8988T (cell line): ENCODE results near the gene KISS1R.
"Not testable (repeated sequence)": the region's sequence is repeated elsewhere in the genome, so short reads cannot be mapped to it uniquely, and the experiment has no call there.

ENCODE experiments used
- DNase-seq: peaks from one replicate; pipeline ENCODE4 v3.0.0; 2011

The KISS1R gene

DNA sequence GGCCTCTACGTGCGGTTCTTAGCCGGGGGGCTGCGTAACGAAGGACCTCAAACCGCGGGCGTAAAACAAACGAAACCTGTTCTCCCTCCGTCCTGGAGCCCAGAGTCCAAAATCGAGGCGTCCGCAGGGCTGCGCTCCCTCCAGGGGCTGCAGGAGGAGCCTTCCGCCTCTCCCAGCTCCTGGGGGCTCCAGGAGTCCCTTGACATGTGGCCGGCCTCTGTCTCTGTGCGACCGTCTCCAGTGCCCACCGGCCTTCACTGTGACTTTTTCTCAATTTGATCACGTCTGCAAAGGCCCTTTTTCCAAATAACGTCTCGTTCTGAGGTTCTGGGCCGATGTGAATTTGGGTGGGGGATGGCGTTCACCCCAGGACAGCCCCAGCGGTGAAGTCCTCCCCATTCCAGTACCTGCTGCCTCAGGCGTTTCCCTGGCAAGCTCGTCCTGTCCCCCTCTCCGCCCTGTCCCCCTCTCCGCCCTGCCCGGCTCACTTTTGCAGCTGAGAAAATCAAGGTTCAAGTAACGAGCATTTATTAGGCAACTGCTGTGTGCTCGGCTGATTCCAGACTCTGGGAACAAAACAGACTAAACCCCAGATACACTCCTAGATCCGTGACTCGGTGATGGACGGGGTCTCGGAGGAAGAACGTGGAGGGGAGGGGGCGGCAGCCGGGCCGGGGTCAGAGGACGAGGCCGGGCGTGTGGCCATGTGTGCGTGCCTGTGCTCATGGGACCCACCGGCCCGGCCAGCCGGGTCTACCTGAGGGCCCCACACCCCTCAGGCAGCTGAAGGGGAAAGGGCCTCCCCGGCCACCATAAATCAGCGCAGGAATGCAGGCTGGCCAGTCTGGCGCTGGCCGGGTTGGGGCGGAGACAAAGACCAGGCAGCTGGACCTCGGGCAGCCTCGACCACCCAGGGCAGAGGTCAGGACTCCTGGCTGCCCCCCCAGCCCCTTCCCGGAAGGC is 39.0 kb downstream of the KISS1R start:
- no peak for DNase-seq

DNA sequence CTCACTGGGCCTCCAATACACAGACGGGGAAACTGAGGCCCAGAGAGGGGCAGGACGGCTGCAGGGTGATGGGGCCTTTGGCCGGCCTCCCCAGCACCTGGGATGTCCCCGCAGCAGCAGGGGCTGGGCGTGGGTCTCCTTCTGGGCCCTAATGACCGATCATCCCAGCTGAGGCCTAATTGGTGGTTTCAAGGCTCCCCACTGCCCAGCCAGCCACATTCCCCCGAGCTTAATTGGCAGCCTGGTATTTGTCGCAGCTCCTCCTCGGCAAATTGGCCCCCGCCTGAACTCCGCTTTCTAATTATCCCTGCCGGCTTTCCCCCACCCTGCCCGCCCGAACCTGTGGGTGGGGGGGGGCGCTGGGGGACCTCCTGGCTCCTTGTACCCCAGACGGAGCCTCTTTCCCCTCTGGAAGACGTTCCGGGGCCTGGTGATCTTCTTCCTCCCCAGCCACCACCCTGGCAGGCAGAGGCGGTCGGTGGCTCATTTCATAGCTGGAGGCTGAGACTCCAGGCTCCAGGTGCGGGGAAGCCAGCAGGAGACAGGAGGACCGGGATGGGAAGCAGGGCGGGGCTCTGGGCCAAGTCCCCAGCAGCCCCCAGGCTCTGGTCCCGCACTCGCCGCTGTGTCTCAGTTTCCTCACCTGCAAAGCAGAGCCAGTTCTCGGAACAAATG is 39.8 kb downstream of the KISS1R start:
- DNase-seq: peak; percentile 83

DNA sequence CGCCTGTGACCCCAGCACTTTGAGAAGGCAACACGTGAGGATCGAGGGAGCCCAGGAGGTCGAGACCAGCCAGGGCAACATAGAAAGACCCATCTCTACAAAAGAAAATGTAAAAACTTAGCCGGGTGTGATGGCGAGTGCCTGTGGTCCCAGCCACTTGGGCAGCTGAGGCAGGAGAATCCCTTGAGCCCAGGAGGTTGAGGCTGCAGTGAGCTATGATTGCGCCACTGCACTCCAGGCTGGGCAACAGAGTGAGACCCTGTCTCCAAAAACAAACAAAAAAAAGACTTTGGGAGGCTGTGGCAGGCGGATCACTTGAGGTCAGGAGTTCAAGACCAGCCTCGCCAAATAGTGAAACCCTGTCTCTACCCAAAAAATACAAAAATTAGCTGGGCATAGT is 40.4 kb downstream of the KISS1R start:
- DNase-seq: not testable (repeated sequence)

DNA sequence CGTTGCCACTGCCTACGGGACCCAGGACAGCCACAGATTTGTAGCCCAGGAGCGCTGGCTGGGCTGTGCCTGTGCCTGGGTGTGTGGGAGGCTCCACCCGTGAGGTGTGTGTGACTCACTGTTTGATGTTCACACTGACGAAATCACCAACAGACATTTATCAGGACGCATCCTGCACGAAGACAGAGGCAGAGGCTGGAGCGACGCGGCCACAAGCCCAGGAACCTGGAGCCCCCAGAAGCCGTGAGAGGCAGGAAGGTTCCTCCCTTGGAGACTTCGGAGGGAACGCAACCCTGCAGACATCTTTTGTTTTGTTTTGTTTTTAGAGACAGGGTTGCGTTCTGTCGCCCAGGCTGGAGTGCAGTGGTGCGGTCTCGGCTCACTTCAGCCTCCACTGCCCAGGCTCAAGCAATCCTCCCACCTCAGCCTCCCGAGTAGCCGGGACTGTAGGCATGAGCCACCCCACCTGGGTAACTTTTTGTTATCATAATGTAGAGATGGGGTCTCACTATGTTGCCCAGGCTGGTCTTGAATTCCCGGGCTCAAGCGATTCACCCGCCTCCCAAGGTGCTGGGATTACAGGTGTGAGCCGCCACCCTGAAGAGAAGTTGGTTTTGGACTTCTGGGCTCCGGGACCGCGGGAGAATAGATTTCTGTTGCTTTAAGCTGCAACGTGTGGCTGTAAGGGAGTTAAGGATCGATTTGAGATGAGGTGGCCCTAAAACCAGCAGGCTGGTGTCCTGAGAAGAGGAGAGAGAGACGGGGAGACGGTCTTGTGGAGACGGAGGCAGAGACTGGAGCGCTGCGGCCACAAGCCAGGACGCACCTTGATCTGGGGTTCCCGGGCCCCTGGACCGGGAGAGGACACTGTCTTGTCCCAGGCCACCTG is 42.1 kb downstream of the KISS1R start:
- no peak for DNase-seq

DNA sequence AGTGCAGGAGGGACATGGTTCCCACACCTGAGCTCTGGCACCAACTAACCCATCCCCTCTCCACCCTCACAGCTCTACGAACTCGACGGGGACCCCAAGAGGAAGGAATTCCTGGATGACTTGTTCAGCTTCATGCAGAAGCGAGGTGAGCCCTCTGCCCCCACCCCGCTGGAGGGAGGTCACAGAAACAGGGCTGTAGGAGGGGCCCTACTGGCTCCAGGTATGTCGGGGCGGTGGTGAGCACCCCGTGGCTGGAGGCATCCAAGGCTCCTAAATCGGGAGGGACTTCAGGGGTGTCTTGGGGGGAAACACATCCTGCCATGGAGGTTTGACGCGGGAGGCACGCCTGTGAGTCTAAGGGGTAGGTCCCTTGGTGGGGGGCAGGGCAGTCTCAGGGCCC is 42.9 kb downstream of the KISS1R start:
- DNase-seq: no peak

DNA sequence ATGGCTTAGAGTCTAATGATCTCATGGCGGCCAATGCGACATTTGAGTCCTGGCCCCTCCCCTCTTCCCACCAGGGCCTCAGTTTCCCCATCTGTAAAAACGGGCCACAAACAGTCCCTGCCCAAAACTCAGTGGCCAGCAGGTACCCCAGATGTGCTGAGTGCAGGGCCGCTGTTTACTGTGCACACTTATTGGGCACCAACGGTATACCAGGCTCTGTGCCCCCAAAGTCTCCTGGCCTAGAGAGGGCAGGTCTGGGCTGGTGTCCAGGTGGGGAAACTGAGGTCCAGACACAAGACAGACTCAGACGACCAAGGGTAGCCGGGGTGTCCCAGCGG is 43.4 kb downstream of the KISS1R start:
- no peak for DNase-seq

DNA sequence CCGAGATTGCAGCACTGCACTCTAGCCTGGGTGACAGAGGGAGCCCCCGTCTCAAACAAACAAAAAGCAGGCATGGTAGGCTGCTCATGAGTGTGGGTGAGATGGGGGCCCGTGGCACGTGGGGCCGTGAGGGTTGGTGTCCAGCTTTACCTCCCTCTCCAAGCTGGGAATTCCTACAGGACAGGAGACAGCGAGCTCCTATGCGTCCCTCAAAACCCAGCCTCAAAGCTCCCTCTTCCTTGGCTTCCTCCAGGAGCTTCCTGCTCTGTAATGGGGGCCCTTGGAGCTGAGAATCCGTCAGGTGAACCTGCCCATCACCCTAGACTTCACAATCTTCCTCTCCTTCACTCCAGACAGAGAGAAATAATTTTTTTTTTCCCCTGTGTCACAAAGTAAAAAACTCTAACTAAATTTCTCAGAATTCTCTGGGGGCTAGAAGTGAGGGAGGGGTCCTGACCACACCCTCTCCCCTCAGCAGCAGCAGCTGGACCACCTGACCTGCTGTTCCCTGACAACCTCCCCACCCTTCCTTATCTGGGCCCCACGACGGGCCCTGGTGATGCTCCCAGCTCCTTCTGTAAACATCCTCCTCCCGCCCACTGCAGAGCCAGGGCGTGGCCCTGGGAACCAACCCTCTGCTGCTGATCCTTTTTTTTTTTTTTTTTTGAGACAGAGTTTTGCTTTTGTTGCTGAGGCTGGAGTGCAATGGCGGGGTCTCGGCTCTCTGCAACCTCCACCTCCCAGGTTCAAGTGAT is 44.9 kb downstream of the KISS1R start:
- no peak for DNase-seq

DNA sequence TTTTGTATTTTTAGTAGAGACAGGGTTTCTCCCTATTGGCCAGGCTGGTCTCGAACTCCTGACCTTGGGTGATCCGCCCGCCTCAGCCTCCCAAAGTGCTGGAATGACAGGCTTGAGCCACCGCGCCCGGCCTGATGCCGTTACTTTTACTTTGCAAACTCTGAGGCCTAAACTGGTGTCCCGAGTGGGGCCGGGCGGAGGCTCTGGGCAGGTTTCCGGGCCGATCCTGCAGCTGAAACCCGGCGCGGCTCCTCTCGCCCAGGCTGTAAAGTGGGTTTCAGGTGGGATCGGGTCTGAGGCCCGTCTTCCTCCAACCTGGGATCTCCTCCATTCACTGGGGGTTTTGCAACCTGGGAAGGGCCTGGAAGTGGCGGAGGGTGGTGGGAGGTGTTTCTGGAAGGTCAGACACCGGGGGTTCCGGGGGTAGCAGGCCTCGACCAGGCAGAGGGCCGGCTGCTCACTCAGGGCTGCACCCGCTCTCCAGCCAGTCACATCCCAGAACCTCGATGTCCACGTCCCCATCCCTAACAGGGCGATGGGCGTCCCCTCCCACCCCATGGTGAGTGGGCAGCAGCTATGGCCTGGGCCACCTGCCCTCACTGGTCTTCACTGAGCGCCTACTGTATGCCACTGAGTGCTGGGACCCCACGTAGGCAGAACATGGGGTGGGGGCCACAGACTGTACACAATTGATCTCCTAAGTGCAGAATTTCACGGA is 45.7 kb downstream of the KISS1R start:
- no peak for DNase-seq

DNA sequence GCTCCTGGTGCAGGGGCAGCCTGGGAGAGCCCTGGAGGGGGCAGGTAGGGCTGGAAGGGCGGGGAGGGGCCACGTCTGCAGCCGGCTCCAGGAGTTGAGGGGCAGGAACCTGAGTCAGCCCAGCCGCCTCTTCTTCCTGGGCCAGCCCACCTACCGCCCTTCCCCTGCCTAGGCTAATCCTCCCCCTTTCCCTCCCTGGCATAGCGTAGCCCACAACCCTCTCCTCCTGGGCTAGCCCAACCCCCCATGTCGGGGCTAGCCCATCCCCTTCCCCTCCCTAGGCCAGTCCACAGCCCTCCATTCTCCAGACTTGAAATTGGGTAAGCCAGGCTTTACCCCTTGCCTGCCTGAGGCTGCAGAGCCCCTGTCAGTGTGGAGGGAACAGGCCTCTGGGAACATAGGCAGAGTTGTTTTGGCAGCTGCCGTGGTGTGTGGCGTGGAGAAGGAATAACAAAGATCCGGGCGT is 46.4 kb downstream of the KISS1R start:
- DNase-seq: no peak

DNA sequence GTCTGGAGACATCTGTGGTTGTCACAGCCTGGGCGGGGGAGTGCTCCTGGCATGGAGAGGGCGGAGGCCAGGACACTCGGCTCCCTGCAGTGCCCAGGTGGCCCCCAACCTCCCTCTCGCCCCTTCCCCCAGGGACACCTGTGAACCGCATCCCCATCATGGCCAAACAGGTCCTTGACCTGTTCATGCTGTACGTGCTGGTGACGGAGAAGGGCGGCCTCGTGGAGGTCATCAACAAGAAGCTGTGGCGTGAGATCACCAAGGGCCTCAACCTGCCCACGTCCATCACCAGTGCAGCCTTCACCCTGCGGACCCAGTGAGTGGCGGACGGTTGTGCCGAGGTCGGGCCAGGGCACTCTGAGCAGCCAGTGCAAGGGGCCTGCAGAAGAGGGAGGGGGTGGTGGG is 47.0 kb downstream of the KISS1R start:
- DNase-seq: no peak

DNA sequence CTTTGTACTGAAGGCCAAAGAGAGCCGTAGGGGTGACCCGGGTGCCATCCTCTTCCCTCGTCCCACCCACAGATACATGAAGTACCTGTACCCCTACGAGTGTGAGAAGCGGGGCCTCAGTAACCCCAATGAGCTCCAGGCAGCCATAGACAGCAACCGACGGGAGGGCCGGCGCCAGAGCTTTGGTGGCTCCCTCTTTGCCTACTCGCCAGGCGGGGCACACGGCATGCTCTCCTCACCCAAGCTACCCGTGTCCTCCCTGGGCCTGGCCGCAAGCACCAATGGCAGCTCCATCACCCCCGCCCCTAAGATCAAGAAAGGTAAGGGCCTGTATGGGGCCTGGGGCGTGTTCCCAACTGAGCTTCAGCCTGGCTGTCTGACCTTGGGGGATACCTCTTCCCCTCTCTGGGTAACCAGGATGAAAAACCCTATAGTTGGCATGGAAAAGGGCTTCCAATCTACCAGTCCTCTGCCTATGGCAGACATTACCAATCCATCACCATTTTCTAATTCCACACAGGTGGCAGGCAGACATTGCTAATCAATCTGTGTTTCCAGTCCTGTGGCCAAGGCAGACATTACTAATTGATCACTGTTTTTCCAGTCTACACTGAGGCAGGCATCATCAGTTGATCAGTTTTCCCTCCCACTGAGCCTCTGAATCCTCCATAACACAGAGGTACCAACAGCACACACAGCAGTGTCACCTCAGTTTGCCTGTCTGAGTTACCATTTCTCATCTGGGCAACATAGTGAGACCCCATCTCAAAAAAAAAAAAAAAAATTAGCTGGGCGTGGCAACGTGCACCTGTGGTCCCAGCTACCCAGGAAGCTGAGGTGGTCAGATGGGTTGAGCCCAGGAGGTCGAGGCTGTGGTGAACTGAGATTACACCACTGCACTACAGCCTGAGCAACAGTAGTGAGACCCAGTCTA is 47.9 kb downstream of the KISS1R start:
- no peak for DNase-seq

DNA sequence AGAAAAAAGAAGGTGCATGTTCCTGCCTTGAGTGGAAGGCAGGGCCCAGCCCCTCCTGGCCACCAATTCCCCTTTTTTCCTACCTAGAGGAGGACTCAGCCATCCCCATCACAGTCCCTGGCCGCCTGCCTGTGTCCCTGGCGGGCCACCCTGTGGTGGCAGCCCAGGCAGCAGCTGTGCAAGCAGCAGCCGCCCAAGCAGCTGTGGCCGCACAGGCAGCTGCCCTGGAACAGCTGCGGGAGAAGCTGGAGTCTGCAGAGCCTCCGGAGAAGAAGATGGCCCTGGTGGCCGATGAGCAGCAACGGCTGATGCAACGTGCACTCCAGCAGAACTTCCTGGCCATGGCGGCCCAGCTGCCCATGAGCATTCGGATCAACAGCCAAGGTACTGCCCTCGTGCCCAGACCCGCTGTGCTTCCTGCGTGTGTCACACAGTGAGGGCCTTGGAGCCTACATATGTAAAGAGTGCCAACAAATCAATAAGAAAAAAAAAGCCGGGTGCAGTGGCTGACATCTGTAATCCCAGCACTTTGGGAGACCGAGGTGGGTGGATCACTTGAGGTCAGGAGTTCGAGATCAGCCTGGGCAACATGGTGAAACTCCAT is 49.5 kb downstream of the KISS1R start:
- DNase-seq: no peak
